ENCODE measurements around the gene SPSB1.
"Not testable (repeated sequence)": the region's sequence is repeated elsewhere in the genome, so short reads cannot be mapped to it uniquely, and the experiment has no call there.

The SPSB1 gene

DNA sequence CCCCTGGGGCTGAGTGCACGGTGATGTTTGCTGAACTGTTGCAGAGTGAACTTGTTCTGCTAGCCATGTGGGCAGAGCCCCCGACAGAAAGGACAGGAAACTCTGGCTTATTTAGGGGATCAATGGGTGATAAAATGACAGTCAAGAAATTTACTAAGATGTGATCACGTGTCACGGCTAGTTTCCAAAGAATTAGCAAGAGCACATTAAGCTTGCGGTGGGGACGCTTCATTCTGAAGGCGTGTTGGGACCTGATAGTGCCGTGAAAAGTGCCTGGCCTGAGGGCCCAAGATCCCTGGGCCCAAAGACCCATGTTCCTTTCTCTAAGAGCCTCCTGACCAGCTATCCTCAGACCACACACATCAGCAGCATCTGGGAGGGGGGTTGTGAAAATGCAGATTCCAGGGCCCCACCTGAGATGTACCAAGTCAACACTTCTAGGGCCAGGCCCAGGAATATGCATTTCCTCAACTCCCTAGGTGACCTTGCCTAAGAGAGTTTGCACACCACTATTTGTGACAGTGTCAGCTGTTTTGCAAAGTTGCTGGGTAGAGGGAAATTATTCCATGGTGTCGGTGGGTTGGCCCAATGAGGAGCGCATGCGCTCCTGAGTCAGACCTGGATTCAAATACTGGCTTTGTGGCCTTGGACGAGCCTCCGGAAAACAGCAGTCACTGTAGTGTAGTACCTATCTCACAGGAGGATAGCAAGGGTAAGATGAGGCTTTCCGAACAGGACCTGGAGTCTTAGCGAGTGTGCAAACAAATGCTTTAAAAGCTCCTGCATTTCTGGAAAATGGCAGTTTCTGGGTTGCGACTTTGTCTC lies 77.5 kb downstream of the SPSB1 start:
- no peak for DNase-seq

DNA sequence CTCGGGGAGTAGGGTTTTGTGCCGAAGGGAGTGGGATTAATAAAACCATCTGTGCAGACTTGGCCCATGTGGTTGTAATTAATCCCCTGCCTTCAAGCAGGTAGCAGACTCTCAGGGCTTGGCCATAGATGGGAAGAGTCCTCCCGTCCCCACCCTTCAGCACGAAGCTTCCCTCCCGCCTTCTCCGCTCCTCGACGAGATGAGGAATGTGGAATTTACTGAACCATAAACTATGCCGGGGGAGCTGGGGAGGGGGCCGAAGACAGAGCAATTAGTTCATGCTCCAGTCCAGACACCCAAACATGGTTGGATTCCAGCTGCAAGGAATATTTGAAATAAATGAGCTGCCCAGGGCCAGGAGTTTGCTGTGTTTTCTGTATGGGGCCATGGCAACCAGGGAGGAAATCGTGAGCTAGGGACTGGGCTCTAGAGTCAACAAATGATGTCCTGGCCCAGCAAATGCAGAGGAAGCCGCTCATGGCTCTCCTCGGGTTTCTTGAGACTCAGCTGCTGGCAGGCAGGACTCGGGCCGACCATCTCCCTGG lies 78.8 kb downstream of the SPSB1 start:
- DNase-seq, result no peak

DNA sequence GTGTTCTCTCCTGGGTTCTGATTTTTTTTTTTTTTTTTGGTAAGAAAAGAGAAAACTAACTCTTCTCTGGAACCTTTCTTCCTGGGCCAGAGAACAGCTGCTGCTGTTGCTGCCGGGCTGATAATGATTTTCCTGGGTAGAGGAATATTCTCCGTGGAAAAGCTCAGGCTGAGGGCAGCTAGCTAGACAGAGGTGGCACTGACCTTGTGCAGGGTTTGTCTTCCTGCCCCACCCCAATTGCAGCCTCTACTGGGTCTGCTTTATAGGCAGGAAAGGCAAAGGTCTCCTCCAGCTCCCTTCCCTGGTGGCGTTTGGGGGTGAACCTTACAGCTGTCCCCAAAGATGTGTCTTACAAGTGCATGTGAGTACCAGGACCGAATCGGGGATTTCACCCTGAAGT lies 79.3 kb downstream of the SPSB1 start:
- no peak for DNase-seq

DNA sequence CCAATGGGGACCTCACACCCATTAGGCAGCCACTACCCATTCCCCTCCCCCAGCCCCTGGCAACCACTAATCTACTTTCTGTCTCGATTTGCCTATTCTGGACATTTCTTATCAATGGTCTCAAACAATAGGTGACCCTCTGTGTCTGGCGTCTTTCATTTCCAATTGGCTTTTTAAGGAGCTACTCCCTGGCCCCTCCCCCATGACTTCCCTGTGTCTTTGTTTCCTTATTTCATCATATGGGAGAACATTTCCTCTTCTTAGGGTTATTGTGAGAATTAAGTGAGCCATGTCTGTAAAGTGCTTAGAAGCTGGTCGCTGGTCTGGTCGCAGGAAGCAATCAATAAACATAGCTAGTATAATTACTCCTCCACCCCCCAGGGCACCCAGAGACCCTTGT lies 80.9 kb downstream of the SPSB1 start:
- no peak for DNase-seq

DNA sequence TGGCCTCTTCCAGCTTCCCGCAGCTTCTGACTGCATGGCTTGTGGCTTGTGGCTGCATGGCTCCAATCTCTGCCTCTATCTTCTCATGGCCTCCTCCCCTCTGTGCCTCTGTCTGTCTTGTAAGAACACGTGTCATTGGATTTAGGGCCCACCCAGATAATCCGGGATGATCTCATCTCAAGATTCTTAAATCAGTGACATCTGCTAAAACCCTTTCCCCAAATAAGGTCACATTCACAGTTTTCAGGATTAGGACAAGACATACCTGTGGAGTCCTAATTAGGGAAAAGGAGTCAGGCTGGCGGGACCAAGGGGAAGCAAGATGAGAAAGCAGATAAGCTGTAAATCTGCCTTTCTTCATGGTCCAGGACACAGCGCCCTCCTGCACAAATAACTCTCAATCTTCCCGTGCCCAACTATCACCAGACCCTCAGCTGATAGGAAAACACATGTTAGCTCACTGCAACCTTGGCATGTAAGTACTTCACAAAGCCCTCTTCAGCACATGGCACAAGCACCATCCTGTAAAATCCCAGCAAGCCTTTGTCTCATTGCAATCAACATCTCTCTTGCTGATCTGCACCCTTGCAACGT lies 82.2 kb downstream of the SPSB1 start:
- DNase-seq, result no peak

DNA sequence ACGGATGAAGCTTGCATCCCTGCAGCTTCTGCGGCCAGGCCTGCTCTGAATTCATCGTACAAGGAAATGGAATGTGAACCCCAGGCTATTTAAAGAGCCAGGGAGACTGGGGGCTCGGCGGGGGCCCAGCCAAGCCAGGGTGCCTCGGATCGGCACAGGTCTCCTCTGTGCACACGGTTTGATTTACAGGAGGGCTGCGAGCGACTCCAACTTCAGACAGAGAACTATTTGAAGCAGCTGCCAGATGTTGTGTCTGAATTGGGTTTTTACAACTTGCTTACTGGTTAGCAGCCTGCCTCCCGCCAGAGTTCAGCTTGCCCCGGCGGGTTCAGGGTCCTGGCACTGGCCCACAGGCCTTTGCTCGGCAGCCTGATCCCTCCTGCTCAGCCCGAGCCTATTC lies 83.2 kb downstream of the SPSB1 start:
- no peak for DNase-seq

DNA sequence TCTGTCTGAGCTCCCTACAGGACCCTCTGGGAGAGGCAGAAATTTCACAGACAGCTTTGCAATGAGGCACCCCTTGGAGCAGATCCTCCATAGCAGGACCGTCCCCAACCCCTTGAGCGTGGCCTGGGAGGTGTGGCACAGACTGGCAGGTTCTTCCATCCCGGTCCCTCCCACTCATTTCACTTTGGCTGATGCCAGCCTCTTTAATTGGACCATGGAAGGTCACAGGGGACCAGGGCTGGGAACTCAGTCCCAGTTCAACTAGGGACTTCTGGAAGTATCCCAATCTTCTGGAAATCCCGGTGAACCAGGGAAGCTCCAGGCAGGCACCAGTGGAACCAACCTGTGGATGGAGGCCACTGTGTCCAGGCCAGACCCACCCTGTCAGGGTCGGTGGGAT lies 83.7 kb downstream of the SPSB1 start:
- DNase-seq, result no peak

DNA sequence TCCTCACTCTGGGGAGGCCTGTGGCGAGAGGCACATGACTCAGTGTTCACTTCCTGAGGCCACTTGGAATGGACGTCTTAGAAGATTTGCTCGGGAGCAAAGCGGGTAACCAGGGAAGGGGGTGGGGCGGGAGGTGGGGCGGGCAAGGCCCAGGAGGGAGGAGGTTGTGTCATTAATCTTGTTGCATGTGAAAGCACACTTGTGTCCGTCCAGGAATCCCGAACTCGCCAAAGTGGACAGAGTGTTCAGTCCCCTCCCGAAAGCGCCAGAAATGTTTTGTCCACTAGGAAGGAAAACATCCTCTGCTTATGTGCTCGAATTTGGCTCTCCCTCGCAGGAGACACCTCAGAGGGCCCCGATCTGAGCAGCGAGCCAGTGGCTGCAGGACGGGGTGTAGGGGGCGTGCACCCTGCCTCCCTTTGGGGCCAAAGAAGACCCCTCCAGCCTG lies 84.2 kb downstream of the SPSB1 start:
- DNase-seq, result no peak

DNA sequence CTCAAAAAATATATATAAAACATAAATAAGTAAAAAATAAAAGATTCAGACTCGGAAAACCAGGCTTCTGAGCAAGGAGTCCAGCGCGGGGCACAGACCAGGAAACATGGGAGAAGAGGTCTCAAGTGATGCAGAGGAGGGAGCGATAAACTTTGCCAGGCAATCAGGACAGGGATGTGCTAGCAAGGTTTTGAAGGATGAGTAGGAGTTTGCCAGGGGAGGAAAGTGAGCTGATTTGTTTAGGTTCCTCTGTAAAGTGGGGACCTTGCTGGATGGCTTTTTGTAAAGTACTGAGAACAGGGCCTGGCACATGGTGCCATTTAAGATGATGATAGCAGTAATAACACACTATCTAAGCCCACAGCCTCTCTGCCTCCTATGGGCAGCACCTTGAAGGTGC lies 86.1 kb downstream of the SPSB1 start:
- no peak for DNase-seq

DNA sequence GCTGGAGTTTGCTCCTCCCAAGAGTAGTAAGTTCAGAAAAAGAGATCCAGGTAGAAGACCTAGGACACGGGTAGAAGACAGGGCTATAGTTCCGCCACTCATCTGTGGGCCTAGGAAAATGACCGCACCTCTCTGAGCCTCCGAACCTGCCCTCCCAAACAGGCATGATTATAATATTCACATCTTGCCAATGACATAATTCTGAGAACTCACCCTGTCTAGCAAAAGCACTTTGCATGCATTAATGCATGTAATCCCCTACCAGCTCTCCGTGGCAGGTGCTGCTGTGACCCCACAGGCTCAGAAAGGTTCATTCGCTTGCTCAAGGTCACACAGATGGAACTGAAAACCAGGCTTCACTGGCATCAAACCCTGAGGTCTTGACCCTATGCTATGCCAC lies 88.0 kb downstream of the SPSB1 start:
- DNase-seq, result no peak

DNA sequence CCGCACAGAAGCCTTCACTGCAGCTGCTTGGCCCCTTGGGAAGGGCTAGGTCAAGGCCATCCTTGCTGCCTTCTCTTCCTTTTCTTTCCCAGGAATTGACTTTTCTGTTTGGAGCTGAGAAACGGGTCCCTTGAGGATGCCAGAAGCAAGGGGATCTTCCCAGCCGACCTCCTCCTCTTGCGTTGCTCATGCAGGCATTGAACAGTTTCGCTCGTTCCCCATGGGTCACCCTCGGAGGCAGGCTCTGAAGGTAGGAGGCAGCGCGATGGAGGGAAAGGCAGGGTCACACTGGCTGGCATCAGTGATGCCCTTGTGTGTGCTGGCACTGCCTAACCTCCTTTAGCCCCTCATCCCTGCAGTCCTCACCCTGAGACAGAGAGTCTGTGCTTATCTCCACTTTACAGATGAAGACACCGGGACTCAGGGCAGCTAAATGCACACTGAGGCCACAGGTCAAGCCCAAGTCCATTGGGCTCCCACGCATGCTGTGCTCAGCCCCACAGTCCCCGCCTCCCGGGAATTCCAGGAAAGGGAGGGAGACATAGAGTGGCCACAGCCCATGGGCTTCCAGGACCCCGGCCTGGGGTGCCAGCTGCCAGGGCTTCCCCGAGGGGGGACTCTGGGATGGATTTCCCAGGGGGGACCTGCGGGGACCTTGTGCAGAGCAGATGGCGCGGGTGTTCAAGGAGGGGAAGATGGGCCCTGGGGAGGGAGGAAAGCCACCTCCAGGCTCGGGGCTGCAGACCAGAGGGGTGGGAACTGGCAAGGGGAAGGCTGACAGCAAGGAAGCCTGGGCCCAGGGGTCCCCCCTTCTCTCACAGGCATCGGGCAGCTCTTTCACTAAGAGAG lies 90.2 kb downstream of the SPSB1 start:
- DNase-seq, result no peak

DNA sequence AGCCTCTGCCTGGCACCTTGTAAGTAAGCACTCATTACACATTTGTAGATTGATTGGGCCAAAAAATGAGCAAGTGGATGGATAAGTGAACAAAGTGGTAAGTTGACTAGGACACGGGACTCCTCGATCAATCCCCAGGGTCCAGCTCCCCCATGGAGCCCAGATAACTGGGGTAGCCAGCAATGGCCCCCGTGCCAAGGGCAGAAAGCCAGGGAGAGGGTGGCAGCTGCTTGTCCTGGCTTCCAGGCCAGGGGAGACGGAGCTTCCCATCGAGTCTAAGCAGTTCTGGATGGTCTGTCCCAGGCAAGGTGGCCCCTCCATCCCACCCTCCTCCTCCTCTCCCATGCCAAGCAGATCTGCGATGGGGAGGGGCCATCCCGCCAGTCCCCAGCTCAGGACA lies 91.4 kb downstream of the SPSB1 start:
- DNase-seq, result no peak

DNA sequence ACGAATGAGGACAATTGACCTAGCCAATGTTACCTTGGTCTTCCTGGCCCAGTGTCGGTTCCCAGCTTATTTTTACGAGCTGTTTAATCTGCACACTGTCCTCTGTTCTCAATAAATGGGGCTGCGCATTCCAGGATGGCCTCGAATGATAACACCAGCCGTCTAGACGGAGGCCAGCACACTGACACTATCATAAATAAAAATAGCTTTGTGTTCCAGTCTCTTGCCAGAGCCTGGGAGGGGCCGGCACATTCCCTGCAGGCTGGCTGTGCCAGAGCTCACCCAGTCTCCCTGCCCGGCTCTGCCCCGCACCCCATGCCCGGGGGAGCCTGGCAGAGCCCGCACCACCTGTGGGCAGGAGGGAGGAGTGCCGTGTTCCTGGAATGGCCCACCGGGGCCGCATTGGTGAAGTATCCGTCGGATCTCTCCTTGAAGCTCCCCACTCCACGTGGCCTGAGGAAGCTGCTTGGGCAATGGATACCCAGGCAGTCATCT lies 92.1 kb downstream of the SPSB1 start:
- no peak for DNase-seq

DNA sequence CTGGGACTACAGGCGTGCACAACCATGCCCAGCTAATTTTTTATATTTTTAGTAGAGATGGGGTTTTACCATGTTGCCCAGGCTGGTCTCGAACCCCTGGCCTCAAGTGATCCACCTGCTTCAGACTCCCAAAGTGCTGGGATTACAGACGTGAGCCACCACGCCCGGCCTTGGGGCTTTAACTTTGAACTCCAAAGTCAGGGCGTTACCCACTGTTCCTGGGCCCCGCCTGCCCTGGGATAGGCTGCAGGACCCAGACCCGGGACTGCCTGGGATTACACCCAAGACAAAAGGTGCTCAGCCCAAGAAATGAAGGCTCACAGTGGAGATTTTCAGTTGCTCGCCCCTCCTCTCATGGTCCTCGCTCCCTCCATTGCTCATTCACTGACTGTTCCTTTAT lies 92.7 kb downstream of the SPSB1 start:
- DNase-seq, result not testable (repeated sequence)

DNA sequence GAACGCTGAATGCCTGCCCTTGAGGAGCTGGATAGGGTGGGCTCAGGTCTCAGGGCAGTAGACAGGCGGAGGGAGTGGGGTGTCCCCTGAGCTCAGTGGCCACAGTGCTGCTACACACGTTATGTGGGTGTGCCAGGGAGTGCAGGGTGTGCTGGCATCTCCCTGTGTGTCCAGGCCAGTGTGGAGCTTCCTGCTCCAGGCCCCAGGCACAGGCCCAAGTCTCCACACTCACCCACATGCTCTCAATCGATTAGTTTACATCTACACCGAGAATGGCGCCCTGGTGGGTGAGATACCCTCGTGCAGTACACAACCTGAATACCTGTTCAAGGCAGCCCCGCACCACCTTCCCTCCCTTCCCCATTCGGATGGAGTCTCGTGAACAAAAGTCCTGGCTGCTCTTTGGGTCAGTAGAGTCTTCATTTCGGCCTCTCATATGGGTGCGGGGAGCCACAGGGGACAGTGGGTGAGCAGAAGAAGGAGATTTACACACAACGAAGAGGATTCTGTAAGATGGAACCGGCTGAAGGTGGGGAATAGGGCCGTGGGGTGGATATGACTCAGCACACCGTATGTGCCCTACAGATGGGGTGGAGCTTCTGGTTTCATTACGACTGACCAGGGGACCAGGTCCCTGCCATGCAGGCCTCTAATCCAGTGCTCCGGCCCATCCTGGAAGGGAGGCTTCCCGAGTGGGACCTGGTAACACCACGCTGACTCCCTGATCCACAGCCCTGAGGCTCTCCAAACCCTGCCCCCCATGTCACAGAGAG lies 93.3 kb downstream of the SPSB1 start:
- DNase-seq, result no peak

DNA sequence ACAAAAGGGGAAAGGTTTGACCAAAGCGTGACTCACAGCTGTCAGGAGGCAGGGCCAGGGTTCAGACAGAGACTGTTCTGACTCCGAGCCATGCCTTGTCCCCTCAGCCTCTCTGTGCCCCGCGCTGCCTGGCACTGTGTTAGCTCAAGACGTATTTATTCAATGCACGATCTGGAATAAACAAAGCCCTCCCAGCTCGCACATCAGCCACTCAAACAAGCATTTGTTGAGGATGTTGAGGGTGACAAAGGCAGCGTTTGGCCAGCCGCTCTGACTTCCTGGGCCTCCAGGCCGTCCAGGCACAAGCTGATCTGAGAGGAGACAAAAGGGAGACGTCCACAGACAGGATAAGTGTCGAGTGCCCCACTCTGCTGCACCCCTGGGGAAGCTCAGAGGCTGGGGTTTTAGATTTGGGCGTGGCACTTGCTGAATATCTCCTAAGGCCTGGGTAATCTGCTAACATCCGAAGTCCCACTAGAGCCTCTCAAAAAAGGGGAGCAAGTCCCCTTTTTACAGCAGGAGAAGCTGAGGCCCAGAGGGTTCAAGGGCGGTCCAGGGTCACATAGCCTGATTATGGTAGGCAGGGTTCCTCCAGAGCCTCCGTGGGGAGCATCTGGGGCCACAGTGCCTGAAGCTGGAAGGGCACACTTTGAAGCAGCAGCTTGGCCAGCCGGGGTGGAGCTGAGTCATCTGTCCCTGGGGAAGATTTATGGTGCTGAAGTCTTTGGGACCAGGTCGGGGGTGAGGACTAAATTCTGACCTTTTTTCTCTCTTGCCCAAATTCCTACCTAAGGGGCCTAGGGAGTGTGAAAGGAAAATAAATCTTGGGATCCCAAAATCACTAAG lies 95.9 kb downstream of the SPSB1 start:
- DNase-seq, result no peak

DNA sequence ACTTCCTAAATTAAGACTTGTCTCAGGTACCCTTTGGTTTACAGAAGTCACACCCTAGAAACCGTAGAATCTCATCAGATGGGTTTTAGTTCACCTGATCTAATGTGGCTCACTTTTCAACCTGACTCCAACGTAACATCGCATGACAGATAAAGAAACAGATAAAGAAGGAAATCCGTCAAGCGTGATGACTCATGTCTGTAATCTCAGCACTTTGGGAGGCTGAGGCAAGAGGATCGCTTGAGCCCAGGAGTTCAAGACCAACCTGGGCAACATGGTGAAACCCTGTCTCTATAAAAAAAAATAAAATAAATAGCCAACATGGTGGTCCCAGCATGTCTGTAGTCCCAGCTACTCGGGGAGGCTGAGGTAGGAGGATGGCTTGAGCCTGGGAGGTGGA lies 97.3 kb downstream of the SPSB1 start:
- DNase-seq, result no peak

DNA sequence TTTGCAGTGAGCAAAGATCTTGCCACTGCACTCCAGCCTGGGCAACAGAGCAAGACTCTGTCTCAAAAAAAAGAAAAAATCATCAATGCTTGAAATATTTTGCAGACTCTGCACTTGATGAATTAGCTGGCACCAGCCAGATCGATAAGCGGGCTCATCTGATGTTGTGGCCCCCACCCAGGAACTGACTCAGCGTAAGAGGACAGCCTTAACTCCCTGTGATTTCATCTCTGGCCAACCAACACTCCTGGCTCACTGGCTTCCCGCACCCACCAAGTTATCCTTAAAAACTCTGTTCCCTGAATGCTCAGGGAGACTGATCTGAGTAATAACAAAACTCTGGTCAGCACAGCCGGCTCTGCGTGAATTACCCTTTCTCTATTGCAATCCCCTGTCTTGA lies 98.9 kb downstream of the SPSB1 start:
- DNase-seq, result no peak

DNA sequence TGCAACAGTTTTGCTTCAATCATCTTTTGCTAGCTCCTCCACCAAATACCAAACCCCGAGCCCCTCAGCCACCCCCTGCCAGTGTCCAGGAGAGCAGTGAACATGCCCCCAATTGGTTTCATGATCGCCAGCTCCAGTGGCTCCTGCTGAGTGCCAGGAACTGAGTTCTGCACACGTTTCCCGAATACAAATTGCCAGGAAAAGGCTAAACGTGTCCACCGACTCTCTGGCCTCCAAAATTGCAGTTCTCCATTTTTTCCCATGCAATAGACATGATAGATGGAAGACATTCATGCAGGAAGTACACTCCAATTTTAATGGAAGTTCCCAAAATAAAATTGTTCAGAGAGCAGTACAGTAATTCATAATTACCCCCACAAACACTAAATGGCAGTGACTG lies 101.3 kb downstream of the SPSB1 start:
- DNase-seq, result no peak

DNA sequence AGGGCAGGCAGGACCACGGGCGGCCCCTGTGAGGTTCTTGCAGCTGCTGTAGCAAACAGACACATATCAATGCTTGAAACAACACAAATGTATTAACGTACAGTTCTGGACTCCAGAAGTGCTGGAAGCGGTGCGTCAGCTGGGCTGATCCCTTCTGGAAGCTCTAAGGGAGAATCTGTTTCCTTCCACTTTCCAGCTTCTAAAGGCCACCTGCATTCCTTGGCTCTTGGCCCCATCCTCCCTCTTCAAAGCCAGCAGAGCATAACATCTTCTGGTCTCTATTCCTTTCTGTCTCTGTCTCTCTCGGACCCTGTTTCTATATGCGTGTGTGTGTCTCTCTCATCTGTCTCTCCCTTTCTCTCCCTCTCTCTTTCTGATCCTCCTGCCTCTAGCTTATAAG lies 102.3 kb downstream of the SPSB1 start:
- no peak for DNase-seq

DNA sequence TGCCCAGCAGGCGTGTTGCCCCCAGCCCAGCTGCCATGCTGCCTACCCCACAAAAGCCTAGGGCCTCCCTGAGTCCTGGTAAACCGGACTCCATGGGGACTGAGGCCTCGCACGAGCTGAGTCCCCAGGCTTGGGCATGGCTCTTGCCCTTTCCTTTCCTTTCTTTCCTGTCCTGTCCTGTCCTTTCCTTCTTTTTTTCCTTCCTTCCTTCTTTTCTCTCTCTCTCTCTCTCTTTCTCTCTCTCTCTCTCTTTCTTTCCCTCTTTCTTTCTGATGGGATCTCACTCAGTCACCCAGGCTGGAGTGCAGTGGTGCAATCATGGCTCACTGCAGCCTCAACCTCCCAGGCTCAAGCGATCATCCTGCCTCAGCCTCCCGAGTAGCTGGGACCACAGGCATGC lies 104.4 kb downstream of the SPSB1 start:
- no peak for DNase-seq
